Activated naive CD8-positive, alpha-beta T cell treated with anti-CD3 and anti-CD28 coated beads, Interleukin-2, amount 10 ng/mL, durations not matched to agents 7 days and 5 days (primary cell): ENCODE data around the gene FMN2. TPM values are rescaled to one million over a fixed set of nuclear protein-coding genes. Genes with fewer than 3 reads are reported as not detected.

Experiments used
- ATAC-seq: fragments of 150-1000 bp; cut with Tn5 transposase; one replicate; pipeline ENCODE4 v1.10.0; 2021; ENCODE audit warnings: low read depth, moderate library complexity
- POLR2A ChIA-PET: fragments of 350-600 bp; sonication (Branson Sonifier 250); formaldehyde crosslinking; loops from one replicate; lab custom pipeline; 2021; ENCODE audit warnings: antibody characterized with exemption; lab: Charles Lee
- DNase-seq: peaks from one replicate; pipeline ENCODE4 v3.0.0; 2021
- H3K27ac Mint-ChIP-seq: one replicate; pipeline ENCODE4 v1.8.0; 2022; ENCODE audit warnings: mild to moderate bottlenecking, mixed read lengths
- H3K27me3 Mint-ChIP-seq: one replicate; pipeline ENCODE4 v1.8.0; 2022; ENCODE audit warnings: mild to moderate bottlenecking, moderate library complexity, mixed read lengths
- H3K36me3 Mint-ChIP-seq: one replicate; pipeline ENCODE4 v1.8.0; 2021; ENCODE audit warnings: mild to moderate bottlenecking, mixed read lengths
- H3K4me1 Mint-ChIP-seq: one replicate; pipeline ENCODE4 v1.8.0; 2021; ENCODE audit warnings: mixed read lengths
- H3K4me3 Mint-ChIP-seq: one replicate; pipeline ENCODE4 v1.8.0; 2022; ENCODE audit warnings: mild to moderate bottlenecking, moderate library complexity, mixed read lengths
- H3K9me3 Mint-ChIP-seq: one replicate; pipeline ENCODE4 v1.8.0; 2021; ENCODE audit warnings: mixed read lengths
- total RNA-seq, 2 experiments: library from RNA; stranded (reverse); gene quantifications; one replicate each; pipeline ENCODE4 v1.2.3, GENCODE V29; 2021

FMN2 gene
- total RNA-seq, 2 experiments from 2014 or later = not detected

DNA sequence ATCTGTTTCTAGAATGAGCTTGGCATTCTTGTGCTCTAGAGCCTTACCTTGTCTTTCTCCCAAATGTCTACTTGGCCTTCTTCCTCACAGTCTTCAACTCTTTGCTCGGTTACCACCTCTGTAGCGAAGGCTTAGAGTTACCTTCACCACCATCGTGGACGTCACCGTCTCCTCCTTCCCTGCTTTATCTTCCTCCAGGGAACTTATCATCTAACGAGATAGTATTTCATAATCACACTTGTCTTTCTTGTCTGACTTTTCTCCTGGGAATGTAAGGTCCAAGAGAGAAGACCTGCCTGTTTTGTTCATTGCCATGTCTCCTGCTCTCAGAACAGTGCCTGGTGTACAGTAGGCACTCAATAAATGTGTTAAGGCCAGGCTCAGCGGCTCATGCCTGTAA is 404.7 kb downstream of the FMN2 start:
- Mint-ChIP-seq H3K27me3 (peaks cover 5% of the 10 kb centered on the region), H3K4me3 (no peak overlapping the region), H3K9me3 (peaks cover 3% of the 10 kb centered on the region), H3K27ac (no peak overlapping the region), H3K36me3 (no peaks in the 10 kb centered on the region), H3K4me1 (no peaks in the 10 kb centered on the region)
- POLR2A ChIA-PET = no interaction called here
- no peak for ATAC-seq
- no peak for DNase-seq

GRCh38 chr1:240496941-240497340 is 405.3 kb downstream of the FMN2 start:
- Mint-ChIP-seq H3K27ac (no peak overlapping the region), H3K4me1 (no peaks in the 10 kb centered on the region), H3K27me3 (peaks cover 5% of the 10 kb centered on the region), H3K4me3 (no peak overlapping the region), H3K9me3 (peaks cover 3% of the 10 kb centered on the region), H3K36me3 (no peaks in the 10 kb centered on the region)
- ATAC-seq (no peak), DNase-seq (no peak)
- POLR2A ChIA-PET = no interaction called here

GRCh38 chr1:240497908-240498307 is 406.2 kb downstream of the FMN2 start:
- peaks cover 5% of the 10 kb centered on the region for H3K27me3 Mint-ChIP-seq
- peaks cover 3% of the 10 kb centered on the region for H3K9me3 Mint-ChIP-seq
- DNase-seq = no peak
- no peak for ATAC-seq
- H3K4me3 Mint-ChIP-seq = no peak overlapping the region
- H3K27ac Mint-ChIP-seq = no peak overlapping the region
- POLR2A ChIA-PET = no interaction called here
- no peaks in the 10 kb centered on the region for H3K4me1 Mint-ChIP-seq
- no peaks in the 10 kb centered on the region for H3K36me3 Mint-ChIP-seq

GRCh38 chr1:240498335-240498734 is 406.7 kb downstream of the FMN2 start:
- DNase-seq = no peak
- no peak overlapping the region for H3K27ac Mint-ChIP-seq
- H3K4me3 Mint-ChIP-seq = no peak overlapping the region
- no peaks in the 10 kb centered on the region for H3K4me1 Mint-ChIP-seq
- POLR2A ChIA-PET = no interaction called here
- H3K27me3 Mint-ChIP-seq = peaks cover 5% of the 10 kb centered on the region
- ATAC-seq = no peak
- no peaks in the 10 kb centered on the region for H3K36me3 Mint-ChIP-seq
- H3K9me3 Mint-ChIP-seq = peaks cover 3% of the 10 kb centered on the region

DNA sequence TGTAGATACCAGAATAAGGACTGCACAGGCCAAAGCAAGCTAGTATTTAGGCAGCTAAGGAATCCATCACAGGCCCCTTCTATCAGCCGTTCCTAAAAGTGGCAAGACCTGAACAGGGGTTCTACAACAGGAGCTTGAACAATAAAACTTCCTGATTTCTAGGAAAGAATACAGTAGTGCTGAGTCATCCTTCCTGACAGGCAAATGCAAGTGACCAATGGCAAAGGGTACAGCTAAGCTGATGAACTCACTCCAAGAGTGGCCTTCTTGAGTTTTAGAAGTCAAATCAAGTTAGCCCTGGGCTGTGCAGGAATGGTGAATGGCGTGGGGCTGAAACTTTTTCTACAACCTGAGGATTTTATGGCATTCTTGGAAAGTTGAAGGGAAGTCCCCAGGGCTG is 407.3 kb downstream of the FMN2 start:
- no peak for ATAC-seq
- no peak overlapping the region for H3K27ac Mint-ChIP-seq

GRCh38 chr1:240500647-240501046 is 409.0 kb downstream of the FMN2 start:
- ATAC-seq (no peak), DNase-seq (no peak)
- Mint-ChIP-seq H3K36me3 (no peaks in the 10 kb centered on the region), H3K4me3 (no peak overlapping the region), H3K4me1 (no peaks in the 10 kb centered on the region), H3K27me3 (no peaks in the 10 kb centered on the region), H3K27ac (no peak overlapping the region), H3K9me3 (peaks cover 3% of the 10 kb centered on the region)
- POLR2A ChIA-PET = no interaction called here

More for the DNA sequence above, 407.3 kb downstream of the FMN2 start:
- Mint-ChIP-seq H3K4me1 (no peaks in the 10 kb centered on the region), H3K27me3 (no peaks in the 10 kb centered on the region), H3K9me3 (peaks cover 3% of the 10 kb centered on the region), H3K36me3 (no peaks in the 10 kb centered on the region), H3K4me3 (no peak overlapping the region)
- POLR2A ChIA-PET = no interaction called here
- DNase-seq = no peak

DNA sequence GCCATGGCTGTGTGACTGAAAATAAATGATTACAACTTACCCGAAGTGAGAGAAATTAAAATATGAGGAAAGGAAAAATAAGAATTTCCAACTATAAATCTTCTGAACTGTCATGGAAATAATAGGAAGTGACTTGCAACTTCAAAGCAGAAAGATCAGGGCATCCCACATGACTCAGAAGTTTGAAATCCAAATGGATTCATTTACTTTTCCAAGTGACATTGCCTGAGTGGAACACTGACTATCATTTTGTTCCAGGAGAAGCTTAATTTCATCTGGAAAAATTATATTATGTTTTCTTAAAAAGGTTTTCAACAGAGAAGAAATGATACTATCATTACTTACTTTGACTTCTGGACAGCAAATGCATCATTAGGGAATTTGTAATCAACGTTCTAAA is 409.4 kb downstream of the FMN2 start:
- H3K4me3 Mint-ChIP-seq = no peak overlapping the region
- DNase-seq (no peak), ATAC-seq (no peak)
- no peaks in the 10 kb centered on the region for H3K4me1 Mint-ChIP-seq
- H3K36me3 Mint-ChIP-seq = no peaks in the 10 kb centered on the region
- POLR2A ChIA-PET = no interaction called here
- no peaks in the 10 kb centered on the region for H3K27me3 Mint-ChIP-seq
- peaks cover 3% of the 10 kb centered on the region for H3K9me3 Mint-ChIP-seq
- no peak overlapping the region for H3K27ac Mint-ChIP-seq

DNA sequence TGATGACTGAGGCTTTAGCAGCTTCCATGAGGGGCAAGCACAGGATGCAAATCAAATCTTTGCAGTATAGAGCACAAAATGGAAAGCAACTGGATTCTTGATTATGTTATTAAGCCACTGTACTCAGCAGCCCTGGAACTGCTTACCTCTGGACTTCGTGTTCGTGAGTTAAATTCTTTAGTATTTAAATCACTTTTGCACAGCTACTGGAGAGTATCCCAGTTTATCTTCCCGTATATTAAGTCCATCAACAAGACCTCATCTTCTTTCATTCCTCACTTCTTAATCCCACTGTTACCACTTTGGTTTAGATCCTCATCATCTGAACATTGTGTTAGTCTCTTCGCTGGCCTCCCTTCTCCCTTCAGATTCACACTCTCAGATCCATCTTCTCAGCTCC is 411.4 kb downstream of the FMN2 start:
- Mint-ChIP-seq H3K27ac (no peak overlapping the region), H3K4me3 (no peak overlapping the region), H3K36me3 (no peaks in the 10 kb centered on the region), H3K9me3 (peaks cover 3% of the 10 kb centered on the region), H3K4me1 (no peaks in the 10 kb centered on the region), H3K27me3 (no peaks in the 10 kb centered on the region)
- no peak for ATAC-seq
- POLR2A ChIA-PET = no interaction called here
- no peak for DNase-seq

DNA sequence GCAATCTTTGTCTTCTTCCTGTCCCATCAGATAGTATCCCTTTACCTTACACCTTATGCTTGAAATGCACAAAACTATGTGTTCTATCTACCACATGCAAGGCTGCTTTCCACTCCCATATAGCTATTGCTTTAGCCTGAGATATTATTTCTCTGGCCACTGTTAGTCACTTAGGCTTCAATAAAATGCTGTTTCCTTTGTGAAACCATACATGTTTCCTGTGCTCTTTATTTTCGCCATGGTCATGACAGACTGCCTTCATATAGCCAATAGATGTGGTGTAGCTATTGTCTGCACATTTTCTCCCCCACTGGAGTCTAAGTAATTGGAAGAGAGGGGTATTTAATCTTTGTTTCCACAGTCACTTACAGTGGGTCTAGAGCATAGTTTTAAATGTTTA is 411.9 kb downstream of the FMN2 start:
- POLR2A ChIA-PET = no interaction called here
- Mint-ChIP-seq H3K4me1 (no peaks in the 10 kb centered on the region), H3K36me3 (no peaks in the 10 kb centered on the region), H3K27me3 (no peaks in the 10 kb centered on the region), H3K4me3 (no peak overlapping the region), H3K27ac (no peak overlapping the region), H3K9me3 (peaks cover 3% of the 10 kb centered on the region)
- ATAC-seq (no peak), DNase-seq (no peak)

- H3K9me3 Mint-ChIP-seq = no peaks in the 10 kb centered on the region
- no peak overlapping the region for H3K4me3 Mint-ChIP-seq
- H3K27ac Mint-ChIP-seq = no peak overlapping the region
- no peaks in the 10 kb centered on the region for H3K36me3 Mint-ChIP-seq
- no peaks in the 10 kb centered on the region for H3K27me3 Mint-ChIP-seq
- ATAC-seq = no peak
- H3K4me1 Mint-ChIP-seq = no peaks in the 10 kb centered on the region
- DNase-seq = no peak
- POLR2A ChIA-PET = no interaction called here
Observed at GRCh38 chr1:240506176-240506575, 414.5 kb downstream of the FMN2 start.

GRCh38 chr1:240508201-240508600 is 416.5 kb downstream of the FMN2 start:
- DNase-seq = no peak
- Mint-ChIP-seq H3K27me3 (no peaks in the 10 kb centered on the region), H3K4me3 (no peak overlapping the region), H3K27ac (no peak overlapping the region), H3K36me3 (no peaks in the 10 kb centered on the region), H3K4me1 (no peaks in the 10 kb centered on the region), H3K9me3 (no peaks in the 10 kb centered on the region)
- POLR2A ChIA-PET = no interaction called here
- ATAC-seq = no peak

- Mint-ChIP-seq H3K27ac (no peak overlapping the region), H3K4me3 (no peak overlapping the region), H3K4me1 (no peaks in the 10 kb centered on the region), H3K9me3 (no peaks in the 10 kb centered on the region), H3K27me3 (no peaks in the 10 kb centered on the region), H3K36me3 (no peaks in the 10 kb centered on the region)
- DNase-seq (no peak), ATAC-seq (no peak)
- POLR2A ChIA-PET = no interaction called here
Observed at GRCh38 chr1:240508950-240509349, 417.3 kb downstream of the FMN2 start.

GRCh38 chr1:240511789-240512188 is 420.1 kb downstream of the FMN2 start:
- Mint-ChIP-seq H3K4me3 (no peak overlapping the region), H3K9me3 (no peaks in the 10 kb centered on the region), H3K36me3 (no peaks in the 10 kb centered on the region), H3K4me1 (no peaks in the 10 kb centered on the region), H3K27me3 (no peaks in the 10 kb centered on the region), H3K27ac (no peak overlapping the region)
- no peak for ATAC-seq
- POLR2A ChIA-PET = no interaction called here
- no peak for DNase-seq

DNA sequence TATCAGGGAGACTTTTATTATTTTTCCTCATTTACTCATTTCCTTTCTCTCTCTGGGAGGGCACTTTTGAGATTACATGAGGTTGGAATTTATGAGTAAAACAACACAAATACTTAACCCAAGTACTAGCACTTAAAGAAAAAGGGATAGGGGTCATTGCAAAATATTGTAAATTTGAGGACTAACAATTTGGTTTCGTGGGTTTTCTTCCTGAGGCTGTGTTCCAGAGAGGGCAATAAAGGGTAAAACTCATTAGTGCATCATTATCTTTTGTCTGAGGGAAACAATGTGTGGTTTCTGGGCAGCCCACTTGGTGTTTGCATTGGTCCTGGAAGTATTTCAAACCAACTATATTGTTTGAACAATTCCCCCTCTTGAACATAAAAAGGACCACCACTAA is 423.8 kb downstream of the FMN2 start:
- POLR2A ChIA-PET = no interaction called here
- no peak for DNase-seq
- Mint-ChIP-seq H3K4me3 (no peak overlapping the region), H3K9me3 (no peaks in the 10 kb centered on the region), H3K36me3 (no peaks in the 10 kb centered on the region), H3K27me3 (no peaks in the 10 kb centered on the region), H3K4me1 (no peaks in the 10 kb centered on the region), H3K27ac (no peak overlapping the region)
- ATAC-seq = no peak

GRCh38 chr1:240516069-240516468 is 424.4 kb downstream of the FMN2 start:
- Mint-ChIP-seq H3K9me3 (peaks cover 3% of the 10 kb centered on the region), H3K27ac (no peak overlapping the region), H3K36me3 (no peaks in the 10 kb centered on the region), H3K27me3 (no peaks in the 10 kb centered on the region), H3K4me1 (no peaks in the 10 kb centered on the region), H3K4me3 (no peak overlapping the region)
- POLR2A ChIA-PET = no interaction called here
- no peak for DNase-seq
- no peak for ATAC-seq
